SK-N-DZ (cell line): ENCODE results near the gene INPP4B.

Source experiments
- DNase-seq: peaks from one replicate; pipeline ENCODE4 v3.0.0-alpha.2; 2015; ENCODE audit warnings: low spot score

INPP4B gene

GRCh38 chr4:142379277-142380051 lies 466.6 kb downstream of the INPP4B start:
- DNase-seq, result no peak

- no peak for DNase-seq
These were observed 467.9 kb downstream of the INPP4B start for GRCh38 chr4:142378179-142378578.

- DNase-seq, result no peak
These were observed 468.6 kb downstream of the INPP4B start for GRCh38 chr4:142377342-142378091.

DNA sequence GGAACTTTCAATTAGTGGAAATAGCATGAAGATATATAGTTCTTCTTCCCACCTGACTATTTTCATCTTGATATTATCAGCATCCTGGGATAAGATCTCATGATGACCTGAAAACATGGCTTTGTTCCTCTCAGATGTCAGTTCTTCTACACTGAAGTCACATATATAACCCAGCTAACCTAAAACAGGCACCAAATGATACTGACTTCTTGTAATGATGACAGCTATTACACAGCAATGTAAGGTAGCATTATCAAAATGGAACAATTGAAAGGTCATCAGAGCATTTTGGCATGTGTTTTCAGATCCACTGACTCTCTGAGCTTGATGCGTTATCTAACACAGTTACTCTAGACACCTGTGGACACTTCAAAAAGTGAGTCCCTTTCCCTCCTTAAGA lies 469.9 kb downstream of the INPP4B start:
- peak; percentile 6 for DNase-seq

- no peak for DNase-seq
These were observed 472.5 kb downstream of the INPP4B start for GRCh38 chr4:142373610-142374009.

DNA sequence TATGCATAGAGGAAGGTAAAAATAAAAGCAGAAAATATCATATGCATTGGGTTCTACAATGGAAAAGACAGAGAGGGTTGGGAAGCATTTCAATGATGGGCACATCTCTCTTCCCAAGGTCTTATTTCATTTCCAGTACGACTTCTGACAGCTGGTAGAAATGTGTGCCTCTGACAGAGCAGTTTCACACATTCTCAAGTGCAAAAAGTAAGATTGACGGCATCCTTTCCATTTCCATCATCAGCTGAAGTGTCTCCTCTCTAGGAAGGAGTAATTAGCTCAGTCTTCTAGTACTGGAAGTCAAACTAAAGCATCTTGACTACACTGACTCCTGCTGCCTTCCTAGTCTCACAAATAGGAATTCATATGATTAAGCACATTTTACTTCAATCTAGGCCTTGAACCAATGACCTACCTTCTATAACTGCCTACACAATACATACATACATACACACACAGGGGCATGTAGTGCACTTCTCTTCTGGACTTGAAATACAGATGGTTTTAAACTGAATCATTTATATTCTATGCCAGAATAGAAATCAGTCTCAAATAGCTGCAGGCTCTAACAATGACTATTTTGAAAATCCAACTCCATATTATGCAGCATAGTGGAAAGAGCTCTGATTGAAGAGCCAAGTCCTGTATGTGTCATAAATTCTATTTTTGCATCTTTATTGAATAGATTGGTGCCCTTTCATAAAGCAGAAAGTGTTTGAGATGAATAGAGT lies 473.4 kb downstream of the INPP4B start:
- DNase-seq, result no peak

GRCh38 chr4:142369141-142369540 lies 477.0 kb downstream of the INPP4B start:
- DNase-seq, result no peak

DNA sequence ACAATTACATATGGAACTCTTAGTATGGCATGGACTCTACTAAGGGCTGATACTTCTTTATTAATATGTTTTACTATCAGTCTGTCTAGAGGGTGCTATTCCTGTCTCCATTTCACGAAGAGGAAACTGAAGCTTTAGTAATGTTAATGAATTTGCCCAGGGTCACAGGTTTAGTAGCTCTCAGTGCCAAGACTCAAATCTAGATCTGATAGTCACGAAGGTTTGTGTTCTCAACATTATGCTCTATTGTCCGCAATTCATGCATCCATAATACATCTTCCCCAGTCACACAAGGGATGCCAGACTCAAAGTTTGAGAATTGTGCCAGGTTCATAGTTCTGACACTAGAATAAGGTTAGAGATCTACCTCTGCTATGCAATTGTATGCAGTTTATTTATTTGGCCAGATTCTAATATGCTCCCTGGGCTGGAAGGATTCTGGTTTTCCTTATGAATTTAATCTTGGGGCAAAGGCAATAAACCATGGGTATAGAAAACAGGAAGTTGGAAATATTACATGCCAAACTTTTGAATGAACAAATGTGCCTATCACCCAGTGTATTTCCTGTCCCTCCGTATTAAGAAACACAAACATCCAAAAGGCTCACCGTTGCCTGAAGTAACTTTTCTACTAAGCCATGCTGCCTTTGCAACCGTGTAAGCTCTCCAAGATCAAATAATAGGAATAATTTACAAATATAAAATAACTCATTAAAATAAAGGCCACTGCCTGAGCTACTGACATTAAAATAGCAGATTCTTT lies 478.5 kb downstream of the INPP4B start:
- DNase-seq, result no peak

DNA sequence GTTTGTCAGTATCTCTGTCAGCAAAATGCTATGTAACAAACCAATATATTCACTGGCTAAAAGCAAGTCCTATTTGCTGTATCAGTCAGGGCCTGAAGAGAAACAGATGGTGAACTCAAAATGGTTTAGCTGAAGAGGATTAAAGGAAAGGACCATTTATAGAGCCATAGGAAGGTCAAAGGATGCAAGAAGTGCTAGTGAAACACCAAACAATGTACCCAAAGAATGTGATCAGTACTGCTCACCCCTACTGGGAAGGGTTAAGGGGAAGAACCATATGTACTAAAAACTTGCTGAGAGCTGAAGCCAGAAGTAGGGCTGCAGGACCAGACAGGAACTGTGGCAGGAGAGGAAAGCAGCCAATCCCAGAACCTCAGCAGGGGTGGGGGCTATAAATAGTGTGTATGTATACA lies 479.3 kb downstream of the INPP4B start:
- no peak for DNase-seq

- DNase-seq, result no peak
These were observed 480.7 kb downstream of the INPP4B start for GRCh38 chr4:142365391-142365790.

DNA sequence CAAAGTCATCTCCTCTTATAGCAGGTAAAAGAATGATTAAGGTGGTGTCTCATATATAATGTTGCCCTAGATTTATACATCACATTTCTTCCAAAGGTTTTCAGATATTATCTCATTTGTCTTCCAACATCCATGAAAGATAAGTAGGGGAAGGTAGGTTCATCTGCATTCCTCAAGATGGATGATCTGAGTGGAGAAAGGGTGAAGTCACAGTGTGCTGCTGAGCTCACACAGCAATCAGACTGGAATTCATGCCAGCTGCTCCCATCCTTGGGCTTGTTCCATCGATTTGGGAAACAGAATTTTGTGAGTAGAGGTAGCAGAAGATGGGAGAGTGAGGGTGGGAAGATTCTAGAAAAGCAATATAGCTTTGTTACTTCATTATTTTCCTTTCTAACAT lies 482.4 kb downstream of the INPP4B start:
- DNase-seq, result no peak

DNA sequence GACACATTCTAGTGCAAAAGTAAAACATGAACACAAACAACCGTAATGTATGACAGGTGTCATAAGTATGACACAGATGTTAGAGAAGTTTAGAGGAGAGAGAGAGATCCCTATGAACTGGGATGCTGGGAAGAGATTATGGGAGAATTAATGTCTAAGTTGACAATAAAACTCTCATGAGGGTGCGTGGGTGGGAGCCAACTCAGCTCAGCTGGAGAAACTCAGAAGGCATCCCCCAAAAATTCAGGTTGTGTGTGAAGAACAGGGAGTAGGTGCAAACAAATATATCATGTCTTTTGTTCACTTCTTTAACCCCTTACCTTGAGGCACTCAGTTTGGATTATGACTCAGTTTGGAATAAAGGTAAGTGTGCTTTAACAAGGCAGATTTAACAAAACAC lies 484.1 kb downstream of the INPP4B start:
- DNase-seq, result no peak

DNA sequence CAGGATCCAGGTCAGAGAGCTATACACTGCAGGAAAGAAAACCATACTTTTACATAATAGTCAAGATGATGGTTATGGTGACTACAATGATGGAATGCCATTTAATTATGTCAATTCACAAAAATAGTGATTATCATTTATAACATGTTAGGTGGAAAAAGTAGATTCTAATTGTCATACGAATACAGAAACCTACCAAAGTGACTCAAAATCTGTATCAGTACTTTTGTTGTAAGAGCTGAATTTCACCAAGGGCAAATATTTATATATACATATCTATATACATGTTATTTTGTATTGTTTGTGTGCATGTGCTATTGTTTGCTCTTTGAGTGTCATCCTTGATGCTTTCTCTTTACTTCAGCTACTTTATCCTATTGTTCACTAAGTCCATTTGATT lies 485.4 kb downstream of the INPP4B start:
- DNase-seq, result no peak

DNA sequence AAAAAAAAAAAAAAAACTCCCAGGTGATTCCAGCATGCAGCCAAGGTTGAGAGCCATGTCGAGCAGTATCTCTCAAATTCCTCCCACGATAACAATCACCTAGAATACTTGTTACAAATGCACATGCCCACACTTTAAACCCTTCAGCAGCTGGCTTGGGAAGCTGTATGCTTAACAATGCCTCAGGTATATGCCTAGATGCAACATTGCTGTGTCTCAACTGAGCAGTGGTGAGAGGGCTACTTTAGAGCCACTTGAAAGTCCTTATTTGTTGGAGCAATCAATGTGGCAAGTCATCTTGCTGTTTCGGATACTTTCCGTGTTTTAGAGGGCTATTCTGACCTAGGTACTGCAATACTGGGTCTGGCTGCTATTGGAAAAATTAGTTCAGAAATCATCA lies 487.4 kb downstream of the INPP4B start:
- no peak for DNase-seq

GRCh38 chr4:142356801-142357200 lies 489.3 kb downstream of the INPP4B start:
- no peak for DNase-seq

GRCh38 chr4:142356118-142356759 lies 489.9 kb downstream of the INPP4B start:
- no peak for DNase-seq

DNA sequence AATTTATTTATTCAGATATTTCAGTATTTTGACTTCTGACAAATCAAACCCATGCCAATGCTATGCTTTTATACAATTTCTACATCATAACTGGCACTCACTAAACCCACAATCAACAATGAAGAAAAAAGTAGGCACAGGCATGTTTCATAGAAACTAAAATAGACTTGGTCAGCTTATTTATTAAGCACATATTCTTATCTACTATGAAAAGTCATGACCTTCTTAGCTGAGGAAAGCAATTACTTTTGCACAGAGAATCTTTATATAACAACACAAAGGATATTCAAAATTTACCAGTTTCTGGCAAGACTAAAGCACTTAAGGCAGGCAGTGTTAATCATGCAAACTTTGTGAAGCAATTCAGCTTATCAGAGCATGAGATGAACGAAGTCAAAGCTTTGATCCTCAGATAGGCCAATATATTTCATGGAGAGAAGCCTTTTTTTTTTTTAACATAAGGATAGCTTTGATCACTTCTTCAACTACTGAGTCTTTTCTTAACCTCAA lies 490.6 kb downstream of the INPP4B start:
- DNase-seq, result no peak

DNA sequence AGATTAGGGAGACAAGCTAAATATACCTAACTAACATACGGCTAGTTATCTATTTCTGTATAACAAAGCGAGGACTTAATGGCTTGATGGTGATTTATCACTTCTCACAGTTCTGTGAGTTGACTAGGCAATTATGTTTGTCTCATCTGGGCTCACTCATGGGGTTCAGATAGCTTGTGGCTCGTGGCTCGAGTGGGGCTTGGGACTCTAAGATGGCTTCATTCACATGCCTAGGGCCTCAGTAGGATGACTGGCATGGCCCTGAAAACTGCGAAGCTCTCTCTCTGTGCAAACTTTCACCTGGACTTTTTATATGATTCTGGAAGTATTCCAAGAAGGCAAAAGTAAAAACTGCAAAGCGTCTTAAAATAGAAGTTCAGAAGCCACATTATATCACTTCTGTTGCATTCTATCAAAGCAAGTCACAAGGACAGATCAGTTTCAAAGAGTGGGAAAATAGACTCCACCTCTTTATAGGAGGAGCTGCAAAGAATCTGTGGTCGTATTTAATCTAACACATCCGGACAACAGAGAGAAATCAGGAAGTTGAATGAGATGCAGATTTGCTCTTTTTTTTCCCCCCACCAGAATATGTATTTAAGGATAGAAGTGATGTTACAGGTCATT lies 491.2 kb downstream of the INPP4B start:
- no peak for DNase-seq

DNA sequence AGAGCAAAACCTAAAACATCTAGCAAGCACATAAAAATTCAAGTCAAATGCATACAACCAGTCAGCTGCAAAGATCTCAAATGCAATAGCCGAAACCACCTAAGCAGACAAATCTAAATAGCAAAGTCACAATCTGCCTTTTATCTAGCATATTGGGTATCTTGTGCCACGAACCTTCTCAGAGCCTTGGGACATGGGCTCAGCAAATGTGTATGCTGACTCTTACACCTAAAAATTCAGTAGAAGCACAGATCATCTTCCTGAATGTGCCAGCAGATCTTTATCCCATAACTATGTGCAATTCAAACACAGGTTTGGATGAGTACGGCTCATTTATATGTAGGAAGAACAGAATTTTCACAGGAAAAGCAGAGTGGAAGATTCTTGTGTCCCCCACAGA lies 492.1 kb downstream of the INPP4B start:
- no peak for DNase-seq

- DNase-seq, result peak; percentile 47
These were observed 492.9 kb downstream of the INPP4B start for GRCh38 chr4:142353149-142353738.
